SJCRH30 (cell line): Measurements from ENCODE around the gene CRK. TPM values are rescaled to one million over a fixed set of nuclear protein-coding genes. Genes with fewer than 3 reads are reported as not detected.

Source experiments
- DNase-seq, 2 experiments: peaks; one replicate each; pipeline ENCODE4 v3.0.0-alpha.2; 2015 to 2020
- H3K27ac ChIP-seq: fragments of 250-450 bp; sonication (Bioruptor Pico); 2 replicates; pipeline ENCODE4 v1.5.1; 2020; ENCODE audit warnings: mild to moderate bottlenecking, moderate library complexity
- H3K27me3 ChIP-seq: fragments of 250-450 bp; sonication (Bioruptor Pico); 2 replicates; pipeline ENCODE4 v1.5.1; 2020; ENCODE audit warnings: mild to moderate bottlenecking, moderate library complexity
- H3K36me3 ChIP-seq: fragments of 250-450 bp; sonication (Bioruptor Pico); 2 replicates; pipeline ENCODE4 v1.5.1; 2020; ENCODE audit warnings: mild to moderate bottlenecking, moderate library complexity
- H3K4me1 ChIP-seq: fragments of 250-450 bp; sonication (Bioruptor Pico); 2 replicates; pipeline ENCODE4 v1.5.1; 2020; ENCODE audit warnings: mild to moderate bottlenecking, moderate library complexity
- H3K4me3 ChIP-seq: fragments of 250-450 bp; sonication (Bioruptor Pico); 2 replicates; pipeline ENCODE4 v1.5.1; 2020; ENCODE audit warnings: mild to moderate bottlenecking, moderate library complexity
- H3K9me3 ChIP-seq: fragments of 250-450 bp; sonication (Bioruptor Pico); replicated peaks from 2 replicates; pipeline ENCODE4 v1.5.1; 2020; ENCODE audit warnings: mild to moderate bottlenecking, moderate library complexity
- total RNA-seq: library from RNA; depleted of rRNA; stranded (reverse); fragments of >200 nt; shearing (Covaris generic); gene quantifications from 2 replicates; pipeline ENCODE4 v1.2.3, GENCODE V29; 2014; rRNA removed

CRK gene
- total RNA-seq = 39.4 and 41.3 TPM in 2 replicates

DNA sequence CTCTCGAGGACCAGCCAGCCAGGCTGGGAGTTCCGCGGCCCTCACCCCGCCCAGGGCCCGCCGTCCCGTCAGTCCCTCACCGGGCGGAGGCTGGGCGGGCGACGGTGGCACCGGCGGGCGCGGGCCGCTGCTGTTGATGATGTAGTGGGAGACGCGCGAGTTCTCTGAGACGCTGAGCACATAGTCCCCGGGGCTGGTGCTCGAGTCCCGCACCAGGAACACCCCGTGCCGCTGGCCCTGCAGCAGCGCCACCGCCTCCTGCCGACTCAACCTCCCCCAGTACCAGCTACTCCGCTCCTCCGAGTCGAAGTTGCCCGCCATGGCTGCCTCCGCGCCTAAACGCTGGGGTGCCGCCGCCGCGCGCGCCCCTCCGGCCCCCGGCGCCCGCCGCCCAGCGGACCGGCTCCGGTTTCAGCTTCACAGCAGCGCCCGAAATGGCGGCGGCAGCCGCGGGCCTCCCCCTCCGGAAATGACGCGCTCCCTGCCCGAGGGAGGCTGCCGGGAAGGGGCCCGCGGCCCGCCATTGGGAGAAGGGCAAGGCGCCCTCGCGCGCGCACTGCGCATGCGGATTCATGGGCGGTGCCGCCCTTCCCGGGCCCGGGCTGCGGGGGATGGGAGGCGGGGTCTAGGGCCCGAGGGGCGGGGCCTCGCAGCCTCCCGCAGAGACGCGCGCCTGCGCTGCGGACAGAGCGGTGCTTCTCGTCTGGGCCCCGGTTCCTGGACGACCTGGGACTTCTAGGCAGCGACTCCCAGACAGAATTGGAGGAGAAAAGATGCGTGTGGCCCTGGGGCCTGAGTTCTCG is at the start of gene CRK:
TSS of gene CRK (minus strand) at position 436 of the 803 bp plus-strand sequence. CDS start at position 321, 115 bp downstream.
- peak; percentile 92 for DNase-seq

DNA sequence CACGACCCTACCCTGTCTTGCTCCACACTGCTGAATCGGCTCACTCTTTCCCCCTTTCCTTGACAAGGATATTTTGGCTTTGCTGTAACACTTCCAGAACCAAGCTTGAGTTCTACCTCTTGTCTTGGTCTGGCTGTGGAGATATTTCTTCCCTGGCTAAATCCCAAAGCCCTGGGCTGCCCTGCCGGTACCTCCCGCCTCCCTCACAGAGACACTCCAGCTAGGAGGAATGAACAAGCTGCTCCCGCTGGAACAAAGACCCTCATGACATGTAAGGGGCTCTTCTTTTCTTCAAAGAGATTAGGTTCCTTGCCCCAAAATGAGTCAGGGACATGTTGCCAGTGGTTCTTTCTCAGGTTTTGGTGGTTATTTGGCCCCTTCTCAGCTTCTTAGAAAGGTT is 49.6 kb upstream of the CRK start:
- Histone ChIP-seq H3K27me3 (no peaks in the 10 kb centered on the region), H3K27ac (no peak overlapping the region), H3K4me1 (no peaks in the 10 kb centered on the region; the same call in 1 of the 2 replicates), H3K4me3 (no peak overlapping the region), H3K36me3 (no peaks in the 10 kb centered on the region), H3K9me3 (no peaks in the 10 kb centered on the region)
- DNase-seq = no peak

More for the DNA sequence above, at the start of gene CRK:
- H3K36me3 ChIP-seq = no peaks in the 10 kb centered on the region; the same call in 1 of the 2 replicates
- H3K27me3 ChIP-seq = no peaks in the 10 kb centered on the region
- peak within 1 kb of the TSS; percentile 90 for H3K4me3 ChIP-seq
- no peaks in the 10 kb centered on the region for H3K4me1 ChIP-seq
- no peaks in the 10 kb centered on the region for H3K9me3 ChIP-seq
- peak within 1 kb of the TSS; percentile 69 for H3K27ac ChIP-seq

DNA sequence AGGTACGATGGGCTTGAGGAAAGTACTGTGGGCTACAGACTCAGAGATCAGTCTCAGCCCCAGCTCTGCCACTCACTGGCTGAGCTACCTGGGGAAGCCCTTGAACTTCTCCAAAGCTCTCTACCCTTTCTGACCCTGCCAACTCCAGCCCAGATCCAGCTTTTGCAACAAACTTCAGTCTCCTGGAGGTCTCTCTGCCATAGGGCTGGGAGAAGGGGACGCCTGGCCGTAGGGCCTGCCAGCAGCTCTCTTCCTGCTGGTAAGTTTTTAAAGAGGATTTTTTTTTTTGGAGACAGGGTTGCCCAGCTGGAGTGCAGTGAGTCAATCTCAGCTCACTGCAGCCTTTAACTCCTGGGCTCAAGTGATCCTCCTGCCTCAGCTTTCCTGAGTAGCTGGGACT is 48.8 kb upstream of the CRK start:
- no peaks in the 10 kb centered on the region for H3K27me3 ChIP-seq
- H3K4me1 ChIP-seq = no peaks in the 10 kb centered on the region; the same call in 1 of the 2 replicates
- no peak for DNase-seq
- H3K27ac ChIP-seq = no peak overlapping the region
- H3K4me3 ChIP-seq = no peak overlapping the region
- H3K36me3 ChIP-seq = no peaks in the 10 kb centered on the region
- H3K9me3 ChIP-seq = no peaks in the 10 kb centered on the region

DNA sequence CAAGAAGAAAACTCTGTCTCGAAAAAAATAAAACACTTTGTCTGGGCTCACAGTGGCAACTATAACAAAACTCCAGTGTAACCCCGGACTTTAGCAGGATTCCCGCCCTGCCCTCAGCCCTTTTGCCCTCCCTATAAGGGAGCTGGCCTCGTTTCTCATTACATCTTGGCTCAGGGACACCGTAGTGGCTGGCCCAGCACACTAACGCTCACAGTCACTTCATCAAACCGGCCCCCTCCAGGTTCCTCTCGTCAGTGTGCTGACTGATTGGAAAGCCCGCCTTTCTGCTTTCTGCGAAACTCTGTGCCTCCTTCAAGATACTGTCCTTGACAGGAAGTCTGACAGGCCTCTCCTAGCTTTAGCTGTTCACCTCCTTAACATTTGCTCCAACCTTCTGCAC is 47.7 kb upstream of the CRK start:
- Histone ChIP-seq H3K27ac (no peak overlapping the region), H3K9me3 (no peaks in the 10 kb centered on the region), H3K4me1 (no peaks in the 10 kb centered on the region; the same call in 1 of the 2 replicates), H3K4me3 (no peak overlapping the region), H3K27me3 (no peaks in the 10 kb centered on the region), H3K36me3 (no peaks in the 10 kb centered on the region)
- DNase-seq = no peak

DNA sequence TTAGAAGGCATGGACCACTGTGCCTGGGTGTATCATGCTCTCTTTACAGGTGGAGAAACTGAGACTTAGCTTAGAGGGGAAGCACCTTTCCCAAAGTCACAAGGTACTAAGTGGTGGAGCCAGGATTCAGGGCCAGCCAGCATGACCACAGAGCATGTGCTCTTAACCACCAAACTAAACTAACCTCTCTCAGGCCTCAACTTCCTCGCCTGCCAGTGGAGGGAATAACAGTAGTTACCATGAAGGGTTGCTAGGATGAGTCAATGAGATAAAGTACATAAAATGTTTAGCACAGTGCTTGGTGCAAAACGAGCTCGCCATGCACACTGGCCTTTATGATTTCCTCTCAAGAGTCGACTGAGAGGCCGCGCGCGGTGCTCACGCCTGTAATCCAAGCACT is 42.8 kb upstream of the CRK start:
- Histone ChIP-seq H3K9me3 (no peaks in the 10 kb centered on the region), H3K4me1 (no peaks in the 10 kb centered on the region; the same call in 1 of the 2 replicates), H3K36me3 (no peaks in the 10 kb centered on the region), H3K4me3 (no peak overlapping the region), H3K27ac (no peak overlapping the region), H3K27me3 (no peaks in the 10 kb centered on the region)
- no peak for DNase-seq

DNA sequence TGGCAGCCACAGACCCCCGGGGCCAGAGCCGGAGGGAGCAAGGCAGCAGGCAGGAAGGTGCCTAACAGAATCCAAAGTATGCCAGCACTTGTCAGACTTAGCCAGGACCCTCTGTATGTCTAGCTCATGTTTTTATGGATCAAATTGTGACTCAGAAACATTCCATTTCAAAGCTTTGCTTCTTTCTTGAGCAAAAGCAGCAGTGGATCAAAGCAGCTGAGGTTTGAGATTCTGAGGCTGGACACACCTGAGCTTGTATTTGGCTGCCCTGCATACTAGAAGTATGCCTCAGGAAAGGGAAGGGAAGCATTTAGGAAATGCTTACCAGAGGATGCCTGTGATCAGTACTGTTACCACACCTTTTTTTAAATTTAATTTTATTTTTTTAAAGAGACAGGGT is 42.2 kb upstream of the CRK start:
- Histone ChIP-seq H3K4me1 (no peaks in the 10 kb centered on the region; the same call in 1 of the 2 replicates), H3K9me3 (no peaks in the 10 kb centered on the region), H3K36me3 (no peaks in the 10 kb centered on the region), H3K4me3 (no peak overlapping the region), H3K27me3 (no peaks in the 10 kb centered on the region), H3K27ac (no peak overlapping the region)
- no peak for DNase-seq

DNA sequence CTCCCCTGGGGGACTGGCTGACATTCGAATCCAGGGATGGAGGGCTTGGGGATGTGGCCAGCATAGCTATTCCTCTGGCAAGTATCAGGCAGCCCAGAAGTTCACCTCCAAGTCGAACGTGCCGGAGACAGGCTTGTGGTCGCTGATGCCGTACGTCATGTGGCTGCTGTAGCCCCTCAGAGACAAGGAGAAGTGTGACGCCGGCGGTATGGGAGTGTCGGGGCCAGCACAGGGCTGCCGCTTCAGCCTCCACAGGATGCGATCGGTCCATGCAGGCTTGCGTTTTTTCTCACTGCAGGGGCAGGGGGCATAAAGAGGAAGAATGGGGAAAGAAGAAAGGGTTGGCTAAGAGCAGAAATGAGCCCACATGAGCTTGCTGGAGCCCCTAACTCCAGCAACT is 41.8 kb upstream of the CRK start:
- no peak overlapping the region for H3K27ac ChIP-seq
- no peaks in the 10 kb centered on the region for H3K9me3 ChIP-seq
- no peaks in the 10 kb centered on the region for H3K27me3 ChIP-seq
- DNase-seq = no peak
- H3K36me3 ChIP-seq = no peaks in the 10 kb centered on the region
- H3K4me3 ChIP-seq = no peak overlapping the region
- no peaks in the 10 kb centered on the region; the same call in 1 of the 2 replicates for H3K4me1 ChIP-seq

DNA sequence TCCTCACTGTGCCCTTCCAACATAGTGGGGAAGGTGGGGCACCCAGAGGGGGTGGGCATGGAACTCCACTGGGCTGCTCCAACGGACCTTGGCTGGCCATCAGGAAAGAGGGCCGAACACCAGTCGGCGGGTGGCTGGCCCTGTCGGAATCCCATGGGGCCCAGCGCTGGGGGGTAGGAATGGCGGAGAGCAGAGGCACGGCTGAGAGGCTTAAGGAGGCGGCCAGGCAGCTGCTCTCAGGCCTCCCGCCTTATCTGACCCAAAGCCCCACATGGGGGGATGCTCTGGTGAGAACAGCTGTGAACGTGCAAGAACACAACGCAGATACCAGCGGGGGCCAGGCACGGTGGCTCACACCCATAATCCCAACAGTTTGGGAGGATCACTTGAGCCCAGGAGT is 40.8 kb upstream of the CRK start:
- no peak overlapping the region for H3K27ac ChIP-seq
- no peaks in the 10 kb centered on the region for H3K36me3 ChIP-seq
- no peaks in the 10 kb centered on the region for H3K27me3 ChIP-seq
- no peaks in the 10 kb centered on the region; the same call in 1 of the 2 replicates for H3K4me1 ChIP-seq
- H3K4me3 ChIP-seq = no peak overlapping the region
- no peaks in the 10 kb centered on the region for H3K9me3 ChIP-seq
- peak; percentile 60 to 63 for DNase-seq

DNA sequence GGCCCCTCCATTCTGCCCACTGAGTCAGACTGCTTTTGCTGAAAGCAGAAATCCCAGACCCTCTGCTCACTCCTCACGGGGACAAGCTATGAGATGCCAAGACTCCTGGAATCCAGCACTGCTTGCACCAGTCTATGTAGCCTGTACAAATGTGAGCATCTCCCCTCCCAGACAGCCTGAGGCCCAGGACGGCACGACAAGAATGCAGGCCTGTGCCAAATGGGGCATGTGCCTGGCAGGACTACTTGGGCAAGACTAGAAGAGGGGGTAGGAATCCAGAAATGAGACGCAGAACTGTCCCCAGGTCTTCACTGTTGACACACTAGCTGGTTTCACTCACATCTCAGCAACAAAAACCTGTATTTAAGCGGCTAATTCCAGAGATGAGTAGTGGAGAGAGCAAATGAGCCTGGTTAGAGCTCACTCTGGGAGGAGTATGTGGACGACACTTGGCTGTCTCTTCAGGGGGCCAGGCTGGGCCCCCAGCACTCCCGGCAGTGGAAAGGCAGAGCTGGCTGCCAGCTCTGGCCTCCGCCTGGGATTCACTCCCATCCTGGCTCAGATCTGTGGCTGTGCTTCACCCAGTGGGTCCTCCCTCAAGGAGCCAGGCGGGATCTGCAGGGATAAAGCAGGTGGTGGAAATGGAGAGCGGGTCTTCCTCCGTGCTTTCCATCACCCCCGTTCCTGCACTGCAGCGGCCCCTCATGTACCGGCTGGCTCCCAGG is 39.4 kb upstream of the CRK start:
- no peak overlapping the region for H3K4me3 ChIP-seq
- DNase-seq = no peak
- H3K36me3 ChIP-seq = no peaks in the 10 kb centered on the region
- H3K4me1 ChIP-seq = no peaks in the 10 kb centered on the region; the same call in 1 of the 2 replicates
- H3K27me3 ChIP-seq = no peaks in the 10 kb centered on the region
- no peaks in the 10 kb centered on the region for H3K9me3 ChIP-seq
- no peak overlapping the region for H3K27ac ChIP-seq

DNA sequence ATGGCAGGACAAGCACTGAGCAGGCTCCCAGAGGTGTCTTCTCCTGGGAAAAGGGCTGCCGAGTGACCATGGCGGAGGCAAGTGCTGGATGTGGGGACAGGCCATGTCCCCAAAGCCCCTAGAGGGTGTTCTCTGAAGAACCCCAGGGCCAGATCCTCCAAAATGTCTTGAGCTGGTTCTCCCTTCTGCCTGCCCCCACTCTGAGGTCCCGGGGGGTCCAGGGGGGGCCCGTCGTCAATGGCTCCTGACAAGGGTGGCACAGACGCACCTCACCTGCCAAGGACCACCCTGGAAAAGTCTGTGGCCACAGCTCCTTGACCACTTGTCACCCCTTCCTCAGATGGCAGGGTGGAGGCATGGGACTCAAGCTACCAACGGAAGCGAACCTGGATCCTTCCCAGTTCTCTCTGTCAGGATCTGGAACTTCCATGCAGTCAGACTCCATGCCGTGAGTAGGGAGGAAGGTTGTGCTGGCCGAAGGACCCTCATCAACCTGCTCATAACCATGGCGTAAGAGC is 38.8 kb upstream of the CRK start:
- Histone ChIP-seq H3K27ac (no peak overlapping the region), H3K9me3 (no peaks in the 10 kb centered on the region), H3K4me1 (no peaks in the 10 kb centered on the region; the same call in 1 of the 2 replicates), H3K4me3 (no peak overlapping the region), H3K27me3 (no peaks in the 10 kb centered on the region), H3K36me3 (no peaks in the 10 kb centered on the region)
- DNase-seq = no peak

DNA sequence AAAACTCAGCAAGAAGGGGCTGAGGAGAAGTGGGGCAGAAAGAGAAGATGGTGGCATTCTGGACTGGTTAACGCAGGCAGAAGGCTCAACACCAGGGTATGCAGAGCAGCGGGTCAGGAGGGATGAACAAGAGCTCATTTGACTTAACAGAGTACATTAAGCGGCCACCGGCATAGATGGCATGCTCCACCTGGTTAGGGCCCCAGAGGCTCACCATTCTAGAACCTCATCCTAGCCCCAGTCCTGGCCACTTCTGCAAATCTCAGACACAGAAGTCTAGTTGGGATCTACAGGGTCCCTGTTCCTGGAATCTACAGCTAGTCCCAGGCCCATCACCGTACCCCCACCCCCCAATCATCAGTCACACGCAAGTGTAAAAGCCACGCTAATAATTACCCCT is 38.2 kb upstream of the CRK start:
- H3K27ac ChIP-seq = no peak overlapping the region
- H3K4me1 ChIP-seq = no peaks in the 10 kb centered on the region; the same call in 1 of the 2 replicates
- H3K27me3 ChIP-seq = no peaks in the 10 kb centered on the region
- H3K4me3 ChIP-seq = no peak overlapping the region
- H3K36me3 ChIP-seq = no peaks in the 10 kb centered on the region
- no peaks in the 10 kb centered on the region for H3K9me3 ChIP-seq
- no peak for DNase-seq

DNA sequence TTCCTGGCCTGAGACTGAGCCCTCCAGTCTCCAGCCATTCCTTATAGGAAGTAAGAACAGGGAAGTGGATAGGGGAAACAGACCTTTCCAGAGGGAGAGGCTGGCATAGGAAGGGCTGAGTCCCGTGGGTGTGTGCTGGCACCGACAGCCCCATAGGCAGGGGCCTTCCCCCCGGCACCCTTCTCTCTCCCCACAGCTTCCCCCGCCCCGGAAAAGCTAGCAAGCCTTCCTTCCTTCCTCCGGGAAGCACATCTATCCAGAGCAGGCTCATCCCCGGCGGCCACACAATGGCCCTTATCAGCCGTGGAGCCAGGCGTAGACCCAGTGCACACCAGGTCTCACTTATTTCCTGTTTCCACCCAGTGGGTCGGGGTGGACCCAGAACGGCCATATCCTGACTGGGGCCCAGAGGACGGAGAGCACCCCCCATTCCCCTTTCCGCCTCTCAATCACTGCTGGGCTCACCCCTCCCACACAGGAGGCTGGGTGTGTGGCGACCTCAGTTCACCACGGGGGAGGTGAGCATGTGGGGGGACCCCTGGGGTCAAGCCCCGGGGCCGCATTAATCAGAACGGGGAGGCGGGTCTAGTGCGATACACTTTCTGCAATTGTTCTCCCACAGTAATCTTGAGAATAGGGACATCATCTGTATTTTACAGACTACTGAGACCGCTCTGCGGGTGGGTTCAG is 37.4 kb upstream of the CRK start:
- DNase-seq = no peak
- Histone ChIP-seq H3K27ac (no peak overlapping the region), H3K36me3 (no peaks in the 10 kb centered on the region), H3K9me3 (no peaks in the 10 kb centered on the region), H3K27me3 (no peaks in the 10 kb centered on the region), H3K4me1 (no peaks in the 10 kb centered on the region; the same call in 1 of the 2 replicates), H3K4me3 (no peak overlapping the region)

DNA sequence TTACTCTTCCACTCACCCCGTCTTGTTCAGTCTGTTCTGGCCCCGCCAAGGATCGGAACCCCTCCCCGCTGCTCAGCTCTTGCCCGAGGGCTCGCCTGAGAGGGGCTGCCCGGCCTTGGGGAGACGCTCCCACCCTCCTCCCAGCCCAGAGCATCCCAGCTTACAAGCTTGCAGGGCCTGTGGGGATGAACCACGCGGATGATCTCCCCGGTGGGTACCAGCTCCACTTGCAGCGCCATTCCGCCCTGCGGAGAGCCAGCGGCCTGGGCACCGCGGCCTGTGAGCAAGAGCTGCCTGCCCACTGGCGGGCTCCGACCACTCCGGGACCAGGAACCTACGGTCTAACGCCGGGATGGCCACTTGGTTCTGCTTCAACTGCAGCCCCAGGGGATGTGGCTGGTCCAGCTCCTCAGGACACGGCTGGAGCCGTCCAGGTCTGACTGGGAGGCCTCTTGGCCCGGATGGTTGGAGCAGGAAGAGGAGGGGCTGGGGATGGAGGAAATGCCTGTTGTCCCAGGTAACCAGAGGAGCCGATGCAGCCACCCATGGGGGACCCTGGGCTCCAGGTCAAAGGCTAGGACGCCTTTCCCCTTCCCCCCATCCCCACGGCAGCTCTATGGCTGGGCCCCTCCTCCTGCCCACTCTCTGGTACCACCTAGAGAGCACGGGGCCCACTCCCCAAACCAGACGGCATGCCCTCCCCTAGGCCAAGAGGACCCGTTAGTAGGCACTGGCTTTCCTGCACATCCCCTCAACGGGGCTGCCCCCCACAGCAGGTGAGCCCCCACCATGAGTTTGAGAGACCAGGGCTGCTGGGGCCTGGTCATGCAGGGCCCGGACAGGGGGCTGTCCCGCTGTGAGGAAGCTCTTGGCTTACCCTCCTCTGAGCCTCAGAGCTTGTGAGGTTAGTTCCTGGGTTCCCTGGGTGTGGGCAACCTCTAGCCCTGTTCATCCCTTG is 36.5 kb upstream of the CRK start, which contains the start of gene MYO1C:
TSS of gene MYO1C (minus strand) at position 438 of the 958 bp plus-strand sequence. CDS start at position 239, 199 bp downstream.
- no peak for DNase-seq
- Histone ChIP-seq H3K4me1 (no peaks in the 10 kb centered on the region; the same call in 1 of the 2 replicates), H3K27me3 (no peaks in the 10 kb centered on the region), H3K9me3 (no peaks in the 10 kb centered on the region), H3K36me3 (no peaks in the 10 kb centered on the region), H3K27ac (no peak within 1 kb of the TSS), H3K4me3 (peak within 1 kb of the TSS; percentile 76)
